Smooth muscle cell of the pulmonary artery (primary cell): ENCODE data around the gene ST6GALNAC5. TPM values are rescaled to one million over a fixed set of nuclear protein-coding genes. Genes with fewer than 3 reads are reported as not detected.

Source experiments
- total RNA-seq: library from RNA; depleted of rRNA; stranded (reverse); fragments of >200 nt; gene quantifications from 2 replicates; pipeline ENCODE4 v1.2.3, GENCODE V29; 2014

Gene ST6GALNAC5
- 0.83 and 4.8 TPM in 2 replicates for total RNA-seq

GRCh38 chr1:76867342-76868130 is at the start of gene ST6GALNAC5:
ST6GALNAC5 (plus strand) TSS chr1:76867480.

